Small intestine (tissue), 7 donors: ENCODE results near the gene CRY1. TPM values are rescaled to one million over a fixed set of nuclear protein-coding genes. Genes with fewer than 3 reads are reported as not detected.

Source experiments
- DNase-seq, 2 donors: peaks; one replicate each; pipeline versions ENCODE4 v3.0.0 to v3.0.0-alpha.2; 2013
- FAIRE-seq: peaks from 2 replicates; lab custom pipeline; 2012; peaks lifted over from hg19 to GRCh38; lab: Jason Lieb, UNC
- H3K27ac ChIP-seq, 3 donors: one replicate each; pipeline ENCODE4 v1.5.1; 2013; ENCODE audit warnings: low read length in 2 of 3, mild to moderate bottlenecking in 2 of 3, control low read depth in 1 of 3, inconsistent platforms in 1 of 3, low read depth in 1 of 3, moderate library complexity in 1 of 3
- H3K27me3 ChIP-seq, 3 donors: one replicate each; pipeline ENCODE4 v1.6.1; 2013; ENCODE audit warnings: low read length in 3 of 3, inconsistent platforms in 1 of 3; ENCODE audit not compliant: control insufficient read depth in 3 of 3, insufficient read depth in 3 of 3
- H3K36me3 ChIP-seq, 3 donors: one replicate each; pipeline ENCODE4 v1.6.1; 2013; ENCODE audit warnings: low read length in 3 of 3, inconsistent platforms in 1 of 3, low read depth in 1 of 3, mild to moderate bottlenecking in 1 of 3, moderate library complexity in 1 of 3; ENCODE audit not compliant: control insufficient read depth in 3 of 3, insufficient read depth in 2 of 3
- H3K4me1 ChIP-seq, 3 donors: one replicate each; pipeline ENCODE4 v1.6.1; 2013; ENCODE audit warnings: low read length in 2 of 3, inconsistent platforms in 1 of 3, low read depth in 1 of 3, mild to moderate bottlenecking in 1 of 3, moderate library complexity in 1 of 3; ENCODE audit not compliant: control insufficient read depth in 3 of 3, insufficient read depth in 2 of 3
- H3K4me3 ChIP-seq, 3 donors: one replicate each; pipeline ENCODE4 v1.5.1; 2013; ENCODE audit warnings: low read length in 3 of 3, control low read depth in 1 of 3, inconsistent platforms in 1 of 3, low read depth in 1 of 3, mild to moderate bottlenecking in 1 of 3, moderate library complexity in 1 of 3
- H3K9me3 ChIP-seq, 2 donors: one replicate each; pipeline ENCODE4 v1.6.1; 2013; ENCODE audit warnings: low read depth in 1 of 2, low read length in 1 of 2; ENCODE audit not compliant: control insufficient read depth in 2 of 2, insufficient read depth in 1 of 2
- WGBS, 3 donors: extraction: QIAGEN DNeasy Blood & Tissue Kit; methylation state at CpG; one replicate each; pipeline ENCODE4 v1.1.7; 2013; 5-methylcytosine and 5-hydroxymethylcytosine counted together
- polyA plus RNA-seq, 4 donors: library from polyadenylated mRNA; stranded (reverse) in 3 of 4; unstranded in 1 of 4; fragments of 200-250 nt in 3 of 4; fragments of 120-200 nt in 1 of 4; gene quantifications; one replicate each; pipeline versions ENCODE4 v1.2.1 to v1.2.3, GENCODE V29; 2013
- donor health status: healthy with polysubstance abuse.
- donor health status: control.
- donor health status: control.
- donor health status: Bipolar disorder and iron deficiency.
- donor health status: healthy.

The CRY1 gene
- polyA plus RNA-seq, 4 donors: 8.1 to 17.4 (median 11.1) TPM

- FAIRE-seq (no peak), DNase-seq (peak; percentile 93 to 98)
- Histone ChIP-seq H3K36me3 (no peaks in the 10 kb centered on the region), H3K27ac (peak overlapping the region; percentile 39 to 77 (median 68)), H3K9me3 (peaks cover 0 to 12% of the 10 kb centered on the region in 2 donors), H3K4me3 (no peak overlapping the region), H3K27me3 (no peaks in the 10 kb centered on the region), H3K4me1 (peaks cover 0 to 9% (median 0%) of the 10 kb centered on the region in 3 donors)
- 20 to 67% (median 42%) methylated on average over 8 of the region's 8 CpGs for WGBS, 3 donors
Measured at GRCh38 chr12:107042801-107043200, 50.5 kb downstream of the CRY1 start.

GRCh38 chr12:107035733-107036132 is 57.6 kb downstream of the CRY1 start:
- no peak for DNase-seq
- Histone ChIP-seq H3K36me3 (no peaks in the 10 kb centered on the region), H3K4me3 (no peak overlapping the region), H3K9me3 (peaks cover 0 to 4% of the 10 kb centered on the region in 2 donors), H3K27me3 (no peaks in the 10 kb centered on the region), H3K27ac (no peak overlapping the region), H3K4me1 (peaks cover 0 to 2% (median 0%) of the 10 kb centered on the region in 3 donors)
- FAIRE-seq: no peak
- WGBS, 3 donors: 91 to 94% (median 93%) methylated on average over 2 of the region's 2 CpGs

- FAIRE-seq: no peak
- H3K9me3 ChIP-seq: peaks cover 0 to 4% of the 10 kb centered on the region in 2 donors
- H3K4me1 ChIP-seq: peaks cover 0 to 6% (median 0%) of the 10 kb centered on the region in 3 donors
- no peak overlapping the region for H3K4me3 ChIP-seq
- H3K27me3 ChIP-seq: no peaks in the 10 kb centered on the region
- no peak for DNase-seq
- no peaks in the 10 kb centered on the region for H3K36me3 ChIP-seq
- no peak overlapping the region for H3K27ac ChIP-seq
- 86 to 91% (median 86%) methylated on average over 9 of the region's 9 CpGs for WGBS, 3 donors
Measured at GRCh38 chr12:107033758-107034739, 59.3 kb downstream of the CRY1 start.

- DNase-seq: no peak
- Histone ChIP-seq H3K36me3 (no peaks in the 10 kb centered on the region), H3K4me3 (no peak overlapping the region), H3K27ac (no peak overlapping the region), H3K27me3 (no peaks in the 10 kb centered on the region), H3K4me1 (peaks cover 0 to 7% (median 4%) of the 10 kb centered on the region in 3 donors), H3K9me3 (peaks cover 0 to 4% of the 10 kb centered on the region in 2 donors)
- FAIRE-seq: no peak
- WGBS, 3 donors: 73 to 93% (median 91%) methylated on average over 7 of the region's 7 CpGs
Measured at GRCh38 chr12:107032266-107032665, 61.1 kb downstream of the CRY1 start.

- FAIRE-seq (no peak), DNase-seq (no peak)
- H3K9me3 ChIP-seq: peaks cover 0 to 4% of the 10 kb centered on the region in 2 donors
- H3K36me3 ChIP-seq: no peaks in the 10 kb centered on the region
- peaks cover 0 to 13% (median 7%) of the 10 kb centered on the region in 3 donors for H3K4me1 ChIP-seq
- no peaks in the 10 kb centered on the region for H3K27me3 ChIP-seq
- no peak overlapping the region for H3K27ac ChIP-seq
- 61 to 71% (median 69%) methylated on average over 2 of the region's 2 CpGs for WGBS, 3 donors
- H3K4me3 ChIP-seq: no peak overlapping the region
Measured at GRCh38 chr12:107031061-107031460, 62.3 kb downstream of the CRY1 start.

- no peaks in the 10 kb centered on the region for H3K27me3 ChIP-seq
- DNase-seq (no peak), FAIRE-seq (no peak)
- WGBS, 3 donors: 86 to 91% (median 89%) methylated on average over 7 of the region's 7 CpGs
- peaks cover 0 to 14% (median 9%) of the 10 kb centered on the region in 3 donors for H3K4me1 ChIP-seq
- H3K27ac ChIP-seq: peak overlapping the region in 1 of 3 donors; percentile 46
- no peak overlapping the region for H3K4me3 ChIP-seq
- no peaks in the 10 kb centered on the region for H3K9me3 ChIP-seq
- no peaks in the 10 kb centered on the region for H3K36me3 ChIP-seq
Measured at GRCh38 chr12:107029081-107029480, 64.3 kb downstream of the CRY1 start.

GRCh38 chr12:107027636-107028053 is 65.7 kb downstream of the CRY1 start:
- no peak overlapping the region for H3K4me3 ChIP-seq
- H3K36me3 ChIP-seq: no peaks in the 10 kb centered on the region
- H3K9me3 ChIP-seq: no peaks in the 10 kb centered on the region
- no peaks in the 10 kb centered on the region for H3K27me3 ChIP-seq
- DNase-seq: peak; percentile 82 to 88
- peak; percentile 93 for FAIRE-seq
- H3K27ac ChIP-seq: peak overlapping the region in 2 of 3 donors; percentile 48 to 82
- 1 to 14% (median 7%) methylated on average over 2 of the region's 2 CpGs for WGBS, 3 donors
- H3K4me1 ChIP-seq: peaks cover 0 to 14% (median 9%) of the 10 kb centered on the region in 3 donors

- H3K36me3 ChIP-seq: no peaks in the 10 kb centered on the region
- H3K4me1 ChIP-seq: peaks cover 0 to 14% (median 9%) of the 10 kb centered on the region in 3 donors
- peak overlapping the region in 1 of 3 donors; percentile 82 for H3K27ac ChIP-seq
- H3K4me3 ChIP-seq: no peak overlapping the region
- peak; percentile 60 to 86 for DNase-seq
- FAIRE-seq: peak; percentile 36
- WGBS, 3 donors: 13 to 38% (median 22%) methylated on average over 4 of the region's 4 CpGs
- H3K27me3 ChIP-seq: no peaks in the 10 kb centered on the region
- H3K9me3 ChIP-seq: no peaks in the 10 kb centered on the region
Measured at GRCh38 chr12:107026806-107027635, 66.3 kb downstream of the CRY1 start.
